Colon (tissue), 2 donors: ENCODE measurements around the gene SLC9A3.

Source experiments
- FAIRE-seq: peaks from 2 replicates; lab custom pipeline; 2012; peaks lifted over from hg19 to GRCh38; lab: Jason Lieb, UNC
- donor health status: control.
- donor health status: control.

SLC9A3 gene

GRCh38 chr5:442335-443238, 81.7 kb downstream of the SLC9A3 start, which contains the start of gene EXOC3:
Gene EXOC3, plus strand, starts transcription at chr5:443176. Its CDS starts 3,030 bp downstream, at chr5:446206.
- FAIRE-seq = no peak

GRCh38 chr5:441996-442334, 82.3 kb downstream of the SLC9A3 start:
- FAIRE-seq = no peak

DNA sequence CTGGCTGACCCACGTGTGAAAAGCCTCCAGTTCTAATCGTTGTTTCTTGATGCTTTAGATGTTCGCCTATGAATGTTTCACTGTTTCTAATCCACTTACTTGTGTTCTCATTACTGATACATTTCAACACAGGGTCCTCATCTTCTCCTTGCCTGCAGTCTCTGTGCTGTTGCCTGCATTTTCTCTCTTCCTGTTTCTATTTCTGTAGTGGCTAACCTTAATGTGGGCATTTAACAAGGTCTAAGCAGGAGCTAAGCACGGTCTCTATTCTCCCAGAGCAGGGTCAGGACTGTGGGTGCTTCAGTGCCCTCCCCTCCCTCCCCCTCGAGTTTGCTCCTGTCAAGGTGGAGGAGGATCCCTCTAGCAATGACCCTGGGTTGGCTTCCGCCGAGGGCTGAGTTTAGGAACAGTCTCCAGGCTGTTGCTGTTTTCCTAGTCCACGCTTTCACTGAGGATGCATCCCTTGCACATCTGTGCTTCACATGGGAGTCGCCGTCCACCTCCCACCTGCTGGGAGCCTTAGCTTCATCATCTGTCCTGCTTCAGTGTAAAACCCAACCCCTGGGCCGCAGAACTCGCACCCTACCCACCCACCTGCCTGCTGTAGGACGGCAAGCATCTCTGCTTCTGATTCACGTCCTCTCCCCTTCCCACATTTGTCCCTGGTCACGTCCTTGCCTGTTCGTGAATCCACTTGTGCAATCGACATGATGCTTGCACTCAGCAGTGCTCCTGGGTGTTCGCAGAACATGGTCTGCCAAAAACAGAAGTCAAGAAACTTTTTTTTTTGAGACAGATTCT, 83.6 kb downstream of the SLC9A3 start:
- FAIRE-seq = no peak

GRCh38 chr5:439636-440035, 84.6 kb downstream of the SLC9A3 start:
- no peak for FAIRE-seq

DNA sequence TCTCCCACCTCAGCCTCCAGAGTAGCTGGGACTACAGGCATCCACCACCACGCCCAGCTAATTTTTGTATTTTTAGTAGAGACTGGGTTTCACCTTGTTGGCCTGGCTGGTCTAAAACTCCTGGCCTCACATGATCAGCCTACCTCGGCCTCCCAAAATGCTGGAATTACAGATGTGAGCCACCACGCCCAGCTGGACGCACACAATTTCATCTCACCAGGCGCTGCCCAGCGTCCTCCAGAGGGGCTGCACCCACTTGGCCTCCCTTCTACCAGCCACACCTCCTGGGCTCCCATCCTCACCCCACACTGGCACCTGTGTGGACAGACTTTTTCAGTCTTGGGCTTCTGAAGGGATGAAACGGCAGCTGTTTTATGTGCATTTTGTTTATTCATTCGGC, 85.1 kb downstream of the SLC9A3 start:
- FAIRE-seq = no peak

DNA sequence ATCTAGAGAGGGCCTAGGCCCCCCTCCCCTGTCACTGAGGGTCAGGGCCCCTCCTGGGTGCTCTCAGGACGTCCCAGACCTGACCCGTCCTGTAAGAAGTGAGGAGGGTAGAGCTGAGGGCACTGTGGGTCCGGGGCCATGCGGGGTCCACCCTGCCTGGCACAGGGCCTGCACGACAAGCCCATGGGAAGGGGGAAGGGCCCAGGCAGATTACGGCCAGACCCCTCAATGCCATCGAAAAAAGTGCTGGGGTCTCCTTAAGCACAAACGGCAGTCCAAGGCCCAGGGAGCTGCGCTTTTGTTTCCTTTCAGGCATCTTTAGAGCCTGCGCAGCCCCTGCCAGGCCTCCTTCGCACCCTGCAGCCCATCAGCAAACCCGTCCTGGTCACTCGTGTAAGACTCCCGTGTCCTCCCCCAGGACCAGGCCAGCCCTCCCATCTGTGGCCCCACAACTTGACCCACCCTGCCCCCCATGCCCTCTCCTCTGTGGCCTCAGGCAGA, 85.7 kb downstream of the SLC9A3 start:
- FAIRE-seq = no peak

DNA sequence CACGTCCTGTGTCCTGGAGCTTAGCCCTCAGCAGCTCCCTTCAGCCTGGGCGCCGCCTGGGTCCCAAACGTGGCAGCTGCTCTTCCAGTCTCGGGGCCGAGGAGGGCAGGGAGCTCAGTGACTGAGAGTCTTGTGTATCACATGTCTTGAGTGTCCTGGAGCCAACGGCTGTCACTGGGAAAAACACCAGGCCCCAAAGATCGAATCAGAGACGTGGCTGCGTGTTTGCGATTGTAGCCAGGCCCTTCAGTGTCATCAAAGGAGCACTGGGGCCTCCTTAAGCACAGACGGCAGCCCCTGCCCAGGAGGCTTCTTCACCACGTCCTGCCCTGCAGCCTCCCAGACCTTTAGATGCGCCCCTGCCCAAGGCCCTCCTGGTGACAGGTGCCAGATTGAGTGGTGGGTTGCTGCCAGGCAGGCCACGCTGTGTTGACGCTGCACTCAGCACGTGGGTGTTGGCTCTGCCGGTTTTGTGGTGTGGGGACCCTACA, 86.9 kb downstream of the SLC9A3 start:
- no peak for FAIRE-seq

- FAIRE-seq = no peak
Measured at GRCh38 chr5:436641-436975, 87.6 kb downstream of the SLC9A3 start.

- no peak for FAIRE-seq
Measured at GRCh38 chr5:435961-436640, 88.1 kb downstream of the SLC9A3 start.

GRCh38 chr5:435156-435790, 89.0 kb downstream of the SLC9A3 start:
- FAIRE-seq = no peak

GRCh38 chr5:434443-435146, 89.7 kb downstream of the SLC9A3 start:
- no peak for FAIRE-seq

- no peak for FAIRE-seq
Measured at GRCh38 chr5:433836-434235, 90.4 kb downstream of the SLC9A3 start.

- FAIRE-seq = no peak
Measured at GRCh38 chr5:432928-433791, 91.1 kb downstream of the SLC9A3 start.

DNA sequence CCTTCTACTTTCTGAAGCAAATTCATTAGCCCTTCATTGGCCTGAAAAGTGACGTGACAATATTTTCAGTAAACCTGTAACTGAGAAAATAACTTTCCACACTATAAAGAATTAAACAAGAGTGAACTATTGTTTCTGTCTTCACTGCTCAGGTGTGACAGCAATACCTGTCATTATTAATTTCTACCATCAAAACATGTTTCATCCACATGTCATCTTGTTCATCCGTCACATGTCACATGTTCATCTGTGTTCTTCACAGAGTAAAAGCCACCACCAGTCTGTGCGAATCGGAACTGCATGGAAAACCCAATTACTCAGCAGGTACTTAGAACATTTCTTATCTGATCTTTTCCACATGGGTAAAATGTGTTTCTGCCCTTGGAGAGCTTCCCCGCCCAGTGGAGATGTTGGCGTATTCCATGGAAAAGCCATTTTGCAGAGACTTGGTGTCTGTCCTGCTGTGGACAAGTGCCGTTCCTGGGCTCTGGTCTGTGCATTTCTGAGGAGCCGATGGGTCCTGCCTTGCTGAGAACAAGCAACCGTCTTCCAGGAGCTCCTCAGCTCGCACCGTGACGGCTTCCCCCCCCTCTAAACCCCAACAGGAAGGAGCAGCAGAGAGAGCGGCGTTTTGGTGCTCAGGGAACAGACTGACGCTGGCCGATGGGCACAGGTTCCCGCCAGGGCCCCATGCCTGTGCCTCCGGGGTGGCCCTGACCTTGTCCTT, 91.9 kb downstream of the SLC9A3 start:
- FAIRE-seq = no peak

DNA sequence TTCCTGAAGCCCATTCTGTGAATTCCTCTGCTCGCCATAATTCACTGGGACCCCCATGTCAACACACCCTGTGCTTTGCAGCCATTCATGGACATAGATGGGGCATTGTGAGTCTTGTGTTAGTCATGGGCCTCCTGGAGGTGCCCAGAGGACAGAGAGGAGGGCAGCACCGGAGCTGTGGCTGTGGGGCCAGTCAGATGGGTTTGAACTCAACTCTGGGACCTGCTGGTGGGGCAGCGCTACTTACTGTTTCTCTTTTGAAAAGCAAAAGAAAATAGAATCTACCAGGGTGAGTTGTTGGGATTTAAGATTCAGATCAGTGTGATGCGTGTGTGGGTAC, 92.6 kb downstream of the SLC9A3 start:
- FAIRE-seq = no peak

DNA sequence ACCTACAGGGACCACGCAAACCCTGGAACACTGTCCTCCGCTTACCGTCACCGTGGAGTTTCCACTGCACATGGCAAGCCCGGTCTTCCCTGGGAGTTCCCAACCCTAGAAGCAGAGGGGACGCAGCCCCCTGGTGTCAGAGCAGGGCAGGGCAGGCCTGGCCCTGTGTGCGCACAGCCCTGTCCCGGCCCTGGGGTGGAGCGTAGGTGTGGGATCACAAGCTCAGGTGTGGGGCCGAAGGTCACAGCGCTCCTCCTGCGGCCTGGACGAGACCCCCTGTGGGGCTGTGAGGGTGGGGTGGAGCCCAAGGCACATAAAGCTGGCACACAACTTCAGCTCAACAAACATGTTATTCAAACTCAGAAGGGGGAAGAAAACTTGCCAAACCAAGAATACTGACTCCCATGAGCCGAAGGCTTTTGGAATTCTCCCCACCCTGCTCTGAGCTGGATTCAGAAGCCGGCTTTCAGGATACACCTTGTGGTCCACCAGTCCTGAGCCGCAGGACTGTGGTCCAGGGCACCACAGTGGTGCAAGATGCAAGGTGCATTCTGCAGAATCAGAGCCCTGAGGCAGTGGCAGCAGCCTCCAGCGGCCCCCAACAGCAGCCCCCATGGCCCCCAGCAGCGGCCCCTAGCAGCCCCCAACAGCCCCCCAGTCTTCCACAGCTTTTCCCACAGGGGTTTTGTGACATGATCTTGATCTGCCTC, 93.1 kb downstream of the SLC9A3 start:
- FAIRE-seq = no peak

DNA sequence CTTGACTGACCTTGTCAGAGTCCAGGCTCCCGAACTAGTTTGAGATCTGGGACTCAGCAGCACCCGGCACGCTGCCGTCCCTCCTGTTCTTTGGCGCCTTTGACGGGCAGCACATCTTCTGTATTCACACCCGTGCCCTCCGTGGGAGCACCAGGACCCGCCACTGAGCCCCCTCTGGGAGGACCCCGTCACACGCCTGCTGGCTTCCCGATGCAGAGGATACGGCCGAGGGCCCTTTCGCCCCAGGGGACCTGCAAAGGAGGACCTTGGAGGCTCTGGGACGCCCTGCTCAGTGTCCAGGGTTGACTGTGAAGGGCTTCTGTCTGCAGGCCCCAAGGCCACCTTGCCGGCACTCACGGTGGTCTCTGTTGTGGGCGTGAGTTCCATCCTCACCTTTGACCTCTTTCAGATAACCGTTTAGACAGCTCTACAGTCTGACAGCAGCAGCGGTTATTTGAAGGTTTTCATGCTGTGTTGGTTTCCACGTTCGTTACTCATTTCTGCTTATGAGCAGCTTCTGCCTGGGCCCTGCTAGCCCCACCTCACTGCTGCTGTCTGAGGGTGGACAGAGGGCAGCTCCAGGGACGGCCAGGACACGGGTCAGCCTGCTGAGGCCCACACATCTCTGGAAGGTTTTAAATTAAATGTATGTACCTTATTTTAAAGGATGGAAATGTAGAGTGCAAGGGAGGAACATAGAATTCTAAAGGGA, 93.9 kb downstream of the SLC9A3 start:
- FAIRE-seq = no peak

DNA sequence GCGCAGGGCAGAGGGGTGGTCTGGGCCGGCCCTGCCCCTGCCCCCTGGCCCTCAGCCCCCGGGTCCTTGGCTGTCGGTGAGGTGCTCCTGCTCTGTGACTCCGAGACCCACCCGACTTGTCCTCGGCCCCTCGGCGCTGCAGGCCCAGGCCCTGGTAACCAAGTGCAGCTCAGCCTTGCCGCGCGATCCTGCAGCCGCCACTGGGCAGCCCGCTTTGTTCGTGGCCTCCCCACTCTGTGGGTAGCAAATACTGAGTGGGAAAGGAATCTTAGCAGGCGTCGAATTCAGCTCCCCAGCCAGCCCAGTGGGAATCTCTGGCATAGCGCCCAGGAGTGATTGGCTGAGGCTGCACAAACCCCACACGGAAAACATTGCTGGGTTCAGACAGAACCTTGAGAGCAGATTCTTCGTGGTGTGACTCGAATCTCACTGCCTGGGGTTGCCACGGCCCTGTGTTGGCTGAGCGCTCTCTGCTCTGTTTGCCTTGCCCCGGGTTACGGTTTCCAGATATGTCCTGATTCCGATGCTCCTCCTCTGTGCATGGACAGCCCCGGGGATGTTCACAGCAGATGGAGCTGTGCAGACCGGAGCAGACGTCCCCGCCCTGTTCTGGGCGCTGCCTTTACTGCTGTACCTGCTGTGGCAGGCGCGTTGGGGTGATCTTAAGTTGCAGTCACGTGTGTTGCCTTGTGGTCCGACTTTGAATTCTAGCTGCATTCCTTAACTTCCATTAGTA, 94.6 kb downstream of the SLC9A3 start:
- FAIRE-seq = no peak
